Measurements from ENCODE around the gene BTBD6.

BTBD6 gene

DNA sequence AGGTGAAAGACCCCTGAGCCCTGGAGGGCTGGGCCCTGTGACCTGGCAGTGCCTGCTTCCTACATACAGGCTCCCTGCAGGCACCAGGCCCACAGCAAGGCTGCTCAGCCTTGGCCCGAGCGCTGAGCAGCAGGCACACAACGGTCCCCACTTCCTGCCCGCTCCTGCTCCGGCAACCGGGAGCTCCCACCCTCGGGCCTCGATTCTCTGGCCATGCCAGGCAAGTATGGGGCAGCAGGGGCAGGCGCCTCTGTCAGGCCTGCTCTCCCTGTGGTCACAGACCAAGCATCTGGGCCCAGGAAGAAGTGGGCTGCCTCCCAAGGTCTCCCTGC is 36.6 kb upstream of the BTBD6 start:
- DNase-seq, result no peak

DNA sequence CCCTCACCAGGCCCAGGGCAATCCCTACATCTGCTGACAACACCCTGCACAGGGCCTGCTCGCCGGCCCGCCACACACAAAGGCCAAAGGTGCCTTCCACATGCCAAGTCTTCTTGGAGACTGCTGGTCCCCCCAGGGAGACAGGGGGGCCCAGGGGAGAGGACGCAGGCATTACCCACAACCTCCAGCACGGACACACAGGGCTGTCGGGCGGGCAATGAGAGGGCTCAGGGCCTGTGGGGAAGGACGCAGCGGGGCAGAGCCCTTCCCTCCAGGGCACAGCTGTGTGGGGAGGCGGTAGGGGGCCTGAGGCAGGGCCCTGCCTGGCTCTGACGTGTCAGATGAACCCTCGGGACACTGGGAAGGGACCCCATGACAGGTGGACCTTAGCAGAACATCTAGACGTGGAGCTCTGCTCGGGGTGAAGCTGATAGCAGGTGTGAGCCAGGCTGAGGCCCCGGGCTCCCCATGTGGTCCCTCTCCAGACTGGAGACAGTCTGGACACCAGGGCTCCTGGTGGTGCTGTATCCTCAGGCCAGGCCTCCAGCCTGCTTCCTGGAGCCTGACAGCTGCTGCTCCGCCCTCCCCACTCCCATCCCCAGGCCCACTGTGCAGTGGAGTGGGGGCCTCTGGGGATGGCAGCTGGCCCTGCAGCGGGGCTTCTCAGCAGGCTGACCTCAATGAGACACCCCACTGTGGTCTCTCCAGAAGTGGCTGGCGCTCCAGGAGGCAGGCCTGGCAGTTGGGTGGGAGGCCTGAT is 35.6 kb upstream of the BTBD6 start:
- no peak for DNase-seq

- no peak for DNase-seq
Measured at GRCh38 chr14:105213361-105213760, 35.0 kb upstream of the BTBD6 start.

DNA sequence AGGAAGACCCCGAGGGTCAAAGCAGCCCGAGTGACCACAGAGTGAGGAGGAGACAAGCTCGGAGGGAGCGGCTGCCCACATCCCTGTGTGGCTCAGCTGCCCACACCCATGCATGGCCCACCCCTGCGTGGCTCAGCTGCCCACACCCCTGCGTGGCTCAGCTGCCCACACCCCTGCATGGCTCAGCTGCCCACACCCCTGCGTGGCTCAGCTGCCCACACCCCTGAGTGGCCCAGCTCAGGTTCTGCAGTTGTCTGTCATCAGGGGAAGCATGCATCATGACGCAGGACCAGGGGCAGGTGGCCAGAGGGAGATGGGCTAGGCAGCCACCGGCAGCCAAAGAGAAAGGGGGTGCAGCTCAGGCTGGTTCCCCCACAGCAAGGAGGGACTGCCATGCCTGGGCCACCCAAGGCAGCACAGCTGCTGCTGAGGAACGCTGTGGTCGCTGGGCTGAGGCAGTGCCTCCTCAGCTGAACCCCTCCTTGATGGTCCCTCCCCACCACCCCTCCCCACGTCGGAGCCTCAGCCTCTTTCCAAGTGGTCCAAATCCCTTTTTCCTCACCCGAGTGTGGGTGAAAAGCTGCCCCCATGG is 33.9 kb upstream of the BTBD6 start:
- no peak for DNase-seq

- no peak for DNase-seq
Measured at GRCh38 chr14:105215602-105216001, 32.7 kb upstream of the BTBD6 start.

GRCh38 chr14:105216490-105217247 is 31.7 kb upstream of the BTBD6 start:
- DNase-seq, result no peak

DNA sequence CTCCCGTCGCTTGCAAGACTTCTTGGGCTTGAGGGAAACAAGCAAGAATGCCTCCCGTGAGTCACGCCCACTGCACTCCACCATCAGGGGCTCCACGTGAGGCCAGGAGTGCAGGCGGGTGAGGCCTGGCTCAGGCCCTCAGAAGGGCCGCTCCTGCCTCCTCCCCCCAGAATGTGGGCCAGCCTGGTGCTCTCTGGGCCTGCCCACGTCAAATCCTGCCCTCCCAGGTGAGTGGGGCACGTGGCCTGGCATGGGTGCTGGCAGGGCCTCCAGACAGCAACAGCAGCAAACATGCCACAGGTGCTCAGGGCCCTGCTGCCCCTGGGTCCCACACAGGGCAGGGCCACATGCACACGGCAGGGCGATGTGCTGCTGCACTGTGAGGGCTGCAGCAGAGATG is 30.6 kb upstream of the BTBD6 start:
- DNase-seq, result no peak

DNA sequence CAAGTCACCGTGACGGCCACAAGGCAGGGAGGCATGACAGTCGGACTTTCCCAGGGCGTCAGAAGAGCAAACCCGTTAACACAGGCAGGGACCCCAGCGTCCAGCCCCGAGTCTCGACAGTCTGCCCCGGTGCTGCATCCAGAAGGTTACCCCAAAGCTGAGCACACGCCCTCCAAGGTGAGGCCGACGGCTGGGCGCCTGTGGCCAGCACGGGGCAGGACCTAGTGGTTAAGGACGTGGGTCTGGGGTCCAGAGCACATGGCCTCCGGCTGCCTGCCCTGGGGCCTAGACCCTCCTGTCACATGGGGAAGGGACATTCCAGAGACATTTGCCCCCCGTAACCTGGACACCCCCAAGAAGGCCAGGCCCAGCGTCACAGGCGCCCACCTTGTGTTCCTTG is 29.7 kb upstream of the BTBD6 start:
- no peak for DNase-seq

DNA sequence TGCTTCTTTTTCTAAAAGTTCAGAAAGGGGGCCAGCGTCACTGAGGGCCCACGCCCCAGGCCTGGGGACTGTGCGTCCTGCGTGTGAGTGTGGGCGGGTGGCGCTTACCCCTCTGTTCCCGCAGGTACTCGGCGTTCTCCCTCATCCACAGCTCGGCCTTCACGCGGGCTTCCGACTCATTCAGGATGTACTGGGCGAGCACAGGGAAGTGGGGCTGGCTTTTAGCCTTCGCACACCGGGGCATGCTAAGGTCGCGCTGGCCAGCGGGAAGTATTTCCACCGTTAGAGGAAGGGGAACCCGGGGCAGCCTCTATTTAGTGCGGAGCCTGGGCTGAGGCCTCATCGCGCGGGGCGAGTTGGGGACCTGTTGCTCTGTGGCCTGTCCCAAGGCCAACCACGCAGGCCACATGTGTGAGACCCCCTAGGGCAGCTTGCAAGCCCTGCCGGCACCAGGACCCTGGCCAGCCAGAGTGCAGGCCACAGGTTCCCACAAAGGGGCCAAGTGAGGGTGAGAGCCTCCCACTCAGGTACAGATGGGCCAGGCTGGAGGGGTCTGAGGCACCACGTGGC is 29.2 kb upstream of the BTBD6 start:
- no peak for DNase-seq

GRCh38 chr14:105219753-105220152 is 28.6 kb upstream of the BTBD6 start:
- DNase-seq, result no peak

DNA sequence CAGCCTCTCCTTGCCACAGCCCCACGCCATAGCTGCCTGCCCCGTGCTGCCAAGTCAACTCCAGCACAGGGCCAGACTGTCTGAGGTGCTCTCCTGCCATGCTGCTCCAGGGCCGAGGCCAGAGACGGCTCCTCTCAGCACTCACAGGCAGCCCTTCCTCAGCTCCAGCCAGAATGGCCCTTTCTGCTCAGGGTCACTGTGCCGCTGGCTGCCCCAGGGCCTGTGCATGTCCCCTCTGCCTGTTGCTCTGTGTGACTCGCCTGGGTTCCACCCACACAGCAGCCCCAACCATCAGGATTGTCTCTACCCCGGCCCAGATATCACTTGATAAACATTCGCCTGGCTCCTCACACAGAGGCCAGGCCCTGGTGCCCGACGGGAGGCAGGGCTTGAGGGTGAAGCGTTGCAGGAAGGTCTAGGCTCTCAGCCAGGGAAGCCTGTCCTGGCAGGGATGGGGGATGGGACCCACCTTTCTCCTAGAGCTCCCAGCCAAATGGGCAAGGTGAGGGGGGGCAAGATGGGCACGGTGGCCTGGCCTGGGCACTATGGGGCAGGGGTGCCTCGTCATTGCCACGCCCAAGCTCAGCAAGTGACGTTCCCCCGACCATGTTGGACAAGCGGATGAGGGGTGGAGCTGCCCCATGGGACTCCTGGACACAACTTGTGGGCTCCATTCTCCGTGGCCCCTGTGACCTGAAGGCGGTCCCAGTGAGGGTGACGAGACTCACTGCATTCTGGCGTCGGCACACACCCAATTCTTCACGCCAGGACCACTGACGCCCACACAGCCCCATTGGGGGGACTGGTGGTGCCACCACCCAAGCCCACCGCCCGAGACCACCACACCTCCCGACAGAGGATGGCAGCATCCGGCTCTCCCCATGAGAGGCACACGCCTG is 27.4 kb upstream of the BTBD6 start:
- DNase-seq, result no peak

GRCh38 chr14:105221598-105222178 is 26.6 kb upstream of the BTBD6 start:
- DNase-seq, result no peak

- no peak for DNase-seq
Measured at GRCh38 chr14:105223260-105223659, 25.1 kb upstream of the BTBD6 start.

DNA sequence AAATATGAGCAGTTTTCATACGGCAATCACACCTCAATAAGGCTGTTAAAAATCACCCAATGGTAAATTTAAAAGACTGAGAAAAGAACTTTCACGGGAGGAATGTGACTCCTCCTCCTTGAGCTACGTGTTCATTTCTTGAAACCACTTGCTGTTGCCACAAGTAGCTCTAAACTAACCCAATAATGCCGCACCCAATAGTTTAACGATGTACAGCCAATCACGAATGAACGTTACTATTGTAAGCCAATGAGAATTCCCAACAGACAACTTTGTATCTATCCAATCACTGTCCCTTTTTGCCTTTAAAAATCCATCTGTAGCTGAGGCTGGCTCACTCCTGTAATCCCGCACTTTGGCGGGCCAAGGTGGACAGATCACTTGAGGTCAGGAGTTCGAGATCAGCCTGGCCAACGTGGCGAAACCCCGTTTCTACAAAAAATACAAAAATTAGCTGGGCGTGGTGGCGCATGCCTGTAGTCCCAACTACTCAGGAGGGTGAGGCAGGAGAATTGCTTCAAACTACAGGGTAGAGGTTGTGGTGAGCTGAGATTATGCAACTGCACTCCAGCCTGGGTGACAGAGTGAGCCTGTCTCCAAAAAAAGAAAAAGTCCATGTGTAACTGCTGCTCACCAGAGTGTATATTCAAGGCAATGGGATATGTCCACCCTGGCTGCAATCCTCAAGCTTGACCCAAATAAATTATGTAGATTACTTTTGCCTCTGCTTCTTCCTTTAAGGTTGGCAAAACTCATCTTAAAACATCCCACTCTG is 24.4 kb upstream of the BTBD6 start:
- no peak for DNase-seq

GRCh38 chr14:105224845-105225570 is 23.3 kb upstream of the BTBD6 start:
- DNase-seq, result no peak

GRCh38 chr14:105226198-105226597 is 22.1 kb upstream of the BTBD6 start:
- DNase-seq, result no peak

DNA sequence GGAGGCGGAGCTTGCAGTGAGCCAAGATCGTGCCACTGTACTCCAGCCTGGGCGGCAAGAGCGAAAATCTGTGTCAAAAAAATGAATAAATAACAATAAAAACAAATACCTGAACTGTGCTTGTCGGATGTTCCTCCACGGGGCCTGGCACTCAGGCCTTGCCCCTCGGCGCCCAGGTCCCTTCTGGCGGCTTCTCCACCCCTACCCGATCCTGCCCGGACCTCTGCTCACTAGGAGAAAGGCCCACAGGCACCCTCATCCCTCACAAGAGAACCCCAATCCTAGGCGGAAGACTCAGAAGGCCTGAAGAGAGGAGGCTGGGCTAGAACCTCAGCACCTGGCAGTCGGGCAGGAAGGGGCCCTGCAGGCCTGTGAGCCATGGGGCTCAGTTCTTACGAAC is 21.0 kb upstream of the BTBD6 start:
- DNase-seq, result no peak

- DNase-seq, result no peak
Measured at GRCh38 chr14:105228562-105228961, 19.8 kb upstream of the BTBD6 start.

- no peak for DNase-seq
Measured at GRCh38 chr14:105229099-105229655, 19.2 kb upstream of the BTBD6 start.

DNA sequence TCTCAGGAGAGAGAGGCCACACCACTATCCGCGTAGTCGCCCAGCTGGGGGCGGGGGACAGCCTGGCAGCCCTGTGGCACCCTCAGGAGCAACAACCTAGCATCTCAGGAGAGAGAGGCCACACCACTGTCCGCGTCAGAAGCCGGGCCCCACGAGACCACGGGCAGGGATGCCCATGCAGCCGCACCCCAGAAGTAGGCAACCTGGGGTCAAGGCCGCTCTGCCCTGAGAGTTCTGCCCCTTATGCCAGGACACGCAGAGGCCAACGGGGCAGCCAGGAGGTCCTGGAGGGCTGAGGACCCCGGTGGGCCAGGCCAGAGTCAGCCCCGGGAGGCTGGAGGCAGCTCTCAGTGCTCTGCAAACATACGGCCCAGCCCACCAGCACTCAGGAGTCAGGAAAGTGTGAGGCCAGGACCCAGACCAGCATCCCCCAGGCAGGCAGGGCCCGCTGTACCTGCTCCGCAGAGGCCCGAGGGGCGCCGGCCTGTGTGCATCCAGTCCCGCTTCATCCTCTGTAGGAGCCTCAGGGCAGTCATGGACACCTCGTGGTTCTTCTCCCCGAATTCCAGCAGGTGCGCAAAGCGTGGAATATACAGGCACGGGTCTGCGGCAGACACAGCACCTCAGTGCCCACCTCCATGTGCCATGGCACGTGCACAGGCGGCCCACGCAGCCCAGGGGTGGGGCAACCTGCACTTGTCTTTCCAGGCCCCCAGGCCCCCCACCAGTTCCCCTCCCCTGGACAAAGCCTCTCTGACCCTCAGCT is 7.3 kb upstream of the BTBD6 start:
- no peak for DNase-seq

Measured in right forelimb (tissue), 1 donor.